Spinal cord (tissue), 10 donors: ENCODE measurements around the gene SLC38A6. TPM values are rescaled to one million over a fixed set of nuclear protein-coding genes. Genes with fewer than 3 reads are reported as not detected.

Source experiments
- DNase-seq, 6 donors: peaks; one replicate each; pipeline versions ENCODE4 v3.0.0 to v3.0.0-alpha.2; 2013 to 2015; ENCODE audit warnings: low spot score in 6 of 6, low read depth in 4 of 6
- H3K27ac ChIP-seq: one replicate; pipeline ENCODE4 v1.5.1; 2013; ENCODE audit warnings: low read depth, low read length, control low read depth
- H3K27me3 ChIP-seq: one replicate; pipeline ENCODE4 v1.6.1; 2013; ENCODE audit warnings: low read length; ENCODE audit not compliant: control insufficient read depth, insufficient read depth
- H3K36me3 ChIP-seq: one replicate; pipeline ENCODE4 v1.6.1; 2013; ENCODE audit warnings: low read length; ENCODE audit not compliant: control insufficient read depth, insufficient read depth
- H3K4me1 ChIP-seq: one replicate; pipeline ENCODE4 v1.6.1; 2013; ENCODE audit warnings: low read length; ENCODE audit not compliant: control insufficient read depth, insufficient read depth
- H3K4me3 ChIP-seq: one replicate; pipeline ENCODE4 v1.5.1; 2013; ENCODE audit warnings: low read depth, low read length, control low read depth
- H3K9me3 ChIP-seq: one replicate; pipeline ENCODE4 v1.6.1; 2013; ENCODE audit warnings: low read length; ENCODE audit not compliant: control insufficient read depth, insufficient read depth
- WGBS: methylation state at CpG from one replicate; pipeline ENCODE4 v1.1.5; 2013; ENCODE audit warnings: missing lambda C conversion rate; ENCODE audit not compliant: insufficient coverage; 5-methylcytosine and 5-hydroxymethylcytosine counted together
- long read RNA-seq, 4 donors: transcript quantifications; one replicate each; lab custom pipeline, GENCODE V29; 2026
- polyA plus RNA-seq, 2 donors: library from polyadenylated mRNA; unstranded; fragments of 120-200 nt; gene quantifications; one replicate each; pipeline ENCODE4 v1.2.1, GENCODE V29; 2013; ENCODE audit not compliant: insufficient read length in 2 of 2
- total RNA-seq, 2 donors: library from RNA; depleted of rRNA in 1 of 2; stranded (reverse); fragments of 120-200 nt in 1 of 2; fragments of >200 nt in 1 of 2; gene quantifications; one replicate each; pipeline versions ENCODE4 v1.2.3 to v1.2.4, GENCODE V29; 2013 to 2014
- donor health status: healthy.

The SLC38A6 gene
- total RNA-seq, result 10 to 100 TPM; 29.9 to 56.6 TPM
- polyA plus RNA-seq, result 10 to 100 TPM; 15.3 to 17.1 TPM
- long read RNA-seq, donor 1, result 0 reads
- long read RNA-seq, donor 2, result 0 reads
- long read RNA-seq, donor 3, result 0 reads
- long read RNA-seq, donor 4, partial matches to known transcripts, result 0 of 2 reads
- long read RNA-seq, donor 4, other reads (novel, unspliced or antisense), result 0 of 2 reads

DNA sequence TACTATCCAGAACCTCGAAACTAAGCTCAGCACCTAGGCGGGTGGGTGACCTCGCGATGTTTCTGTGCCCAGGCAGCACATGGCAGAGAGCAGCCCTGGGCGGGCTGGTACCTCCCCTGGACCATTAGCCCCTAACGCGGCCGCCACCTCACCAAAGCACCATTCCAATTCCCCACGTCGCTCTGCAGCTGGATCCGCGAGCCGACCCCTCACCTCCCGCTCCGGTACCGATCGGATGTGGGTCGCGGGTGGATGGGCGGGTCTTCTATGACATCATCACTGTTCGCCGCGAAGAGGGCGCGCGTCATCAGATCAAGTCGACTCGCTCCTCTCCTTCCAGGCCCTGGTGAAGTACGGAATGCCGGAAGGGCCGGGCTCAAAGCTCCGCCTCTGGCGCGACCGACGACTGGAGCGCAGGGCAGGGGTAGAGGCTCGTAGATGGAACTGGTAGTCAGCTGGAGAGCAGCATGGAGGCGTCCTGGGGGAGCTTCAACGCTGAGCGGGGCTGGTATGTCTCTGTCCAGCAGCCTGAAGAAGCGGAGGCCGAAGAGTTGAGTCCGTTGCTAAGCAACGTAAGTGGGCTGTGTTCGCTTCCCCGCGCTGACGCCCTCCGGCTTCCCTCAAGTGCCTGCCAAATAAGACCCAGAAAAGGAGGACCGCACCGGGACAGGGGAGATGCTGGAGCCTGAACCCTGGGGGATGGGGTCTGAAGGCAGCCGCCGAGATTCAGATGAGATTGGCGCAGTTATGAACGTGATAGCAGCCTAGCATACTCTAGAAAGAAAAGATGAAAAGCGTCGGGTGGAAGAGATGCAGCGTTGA, at the start of gene SLC38A6, which contains the start of gene TRMT5:
Gene SLC38A6, plus strand, starts transcription at position 435 of the 822 bp plus-strand sequence. Its CDS starts 33 bp downstream, at position 468.
Gene TRMT5, minus strand, starts transcription at position 269 of the 822 bp plus-strand sequence. Its CDS starts 106 bp downstream, at position 163.
- Histone ChIP-seq H3K27ac (peak within 1 kb of the TSS; percentile 92), H3K4me3 (peak within 1 kb of the TSS; percentile 94), H3K27me3 (no peaks in the 10 kb centered on the region), H3K4me1 (no peaks in the 10 kb centered on the region), H3K9me3 (no peaks in the 10 kb centered on the region), H3K36me3 (peaks cover 5% of the 10 kb centered on the region)
- DNase-seq, result peak; percentile 91 to 99 (median 94)
- WGBS, result 0% methylated on average over 55 of the region's 59 CpGs

DNA sequence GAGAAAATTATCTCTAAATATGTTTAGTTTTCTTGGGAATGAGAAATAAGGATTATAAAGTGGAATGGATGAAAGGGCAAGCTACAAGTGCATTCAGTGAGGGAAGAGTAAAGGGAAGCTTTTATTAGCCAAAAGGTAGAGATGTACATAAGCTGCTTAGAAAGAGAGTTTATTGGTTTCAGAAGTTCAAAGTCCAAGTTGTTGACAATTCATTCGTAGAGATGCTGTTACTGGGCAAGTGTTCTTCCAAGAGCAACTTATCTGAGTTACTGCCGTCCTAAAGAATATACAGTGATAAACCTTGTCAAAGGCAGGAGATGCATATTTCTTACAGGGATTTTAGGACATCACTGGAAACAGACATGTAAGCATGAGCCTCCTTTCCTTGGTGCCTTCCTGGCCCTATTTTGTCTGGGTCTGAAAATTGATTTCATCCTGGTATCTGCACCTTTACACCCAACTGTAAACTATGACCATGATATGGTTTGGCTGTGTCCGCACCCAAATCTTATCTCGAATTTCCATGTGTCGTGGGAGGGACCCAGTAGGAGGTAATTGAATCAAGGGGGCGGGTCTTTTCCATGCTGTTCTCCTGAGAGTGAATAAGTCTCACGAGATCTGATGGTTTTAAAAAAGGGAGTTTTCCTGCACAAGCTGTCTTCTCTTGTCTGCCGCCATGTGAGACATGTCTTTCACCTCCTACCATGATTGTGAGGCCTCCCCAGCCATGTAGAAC, 47.0 kb upstream of the SLC38A6 start:
- no peak overlapping the region for H3K27ac ChIP-seq
- 83% methylated on average over 2 of the region's 8 CpGs for WGBS
- no peaks in the 10 kb centered on the region for H3K27me3 ChIP-seq
- DNase-seq, result no peak
- no peak overlapping the region for H3K4me3 ChIP-seq
- no peaks in the 10 kb centered on the region for H3K4me1 ChIP-seq
- no peaks in the 10 kb centered on the region for H3K9me3 ChIP-seq
- no peaks in the 10 kb centered on the region for H3K36me3 ChIP-seq

DNA sequence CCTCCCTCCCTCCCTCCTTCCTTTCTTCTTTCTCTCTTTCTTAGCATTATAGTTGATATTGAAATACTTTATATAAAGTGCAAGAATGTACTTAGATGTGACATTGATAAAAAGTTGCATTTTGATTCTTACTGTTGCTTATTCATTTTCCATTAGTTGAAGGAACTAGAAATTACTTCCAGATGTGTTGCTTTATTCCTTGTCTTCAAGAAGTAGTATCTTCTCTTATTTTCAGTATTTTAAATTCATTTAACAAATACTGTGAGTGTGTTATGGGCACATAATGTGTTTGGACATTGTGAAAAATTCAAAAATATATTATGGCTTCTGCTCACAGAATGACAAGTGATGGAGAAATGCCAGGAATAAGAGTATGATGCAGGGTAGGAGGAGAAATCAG, 45.7 kb upstream of the SLC38A6 start:
- H3K27me3 ChIP-seq, result no peaks in the 10 kb centered on the region
- no peak for DNase-seq
- H3K4me1 ChIP-seq, result no peaks in the 10 kb centered on the region
- no peaks in the 10 kb centered on the region for H3K36me3 ChIP-seq
- no peak overlapping the region for H3K27ac ChIP-seq
- H3K4me3 ChIP-seq, result no peak overlapping the region
- no peaks in the 10 kb centered on the region for H3K9me3 ChIP-seq

DNA sequence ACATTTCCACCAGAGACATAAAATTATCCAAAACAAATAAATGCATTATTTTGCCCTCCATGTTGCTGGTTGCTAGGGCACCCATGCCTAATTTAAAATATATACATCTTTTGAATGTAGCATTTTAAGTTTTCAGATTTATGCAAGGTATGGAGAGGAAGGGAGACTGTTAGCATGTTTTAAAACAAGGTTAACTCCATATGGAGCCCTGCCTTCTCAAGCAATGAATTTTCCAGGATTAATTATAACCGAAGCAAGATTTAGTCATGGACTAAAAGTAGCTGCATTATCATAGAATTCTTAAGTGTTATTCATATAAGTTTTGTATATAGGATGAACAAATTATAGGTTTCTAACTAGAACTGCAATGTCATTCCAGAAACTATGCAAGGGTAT, 37.4 kb upstream of the SLC38A6 start:
- DNase-seq, result no peak
- Histone ChIP-seq H3K27ac (no peak overlapping the region), H3K9me3 (no peaks in the 10 kb centered on the region), H3K4me3 (no peak overlapping the region), H3K4me1 (no peaks in the 10 kb centered on the region), H3K27me3 (no peaks in the 10 kb centered on the region), H3K36me3 (no peaks in the 10 kb centered on the region)
- WGBS, result no CpG with 5 or more reads among the region's 1 CpG

DNA sequence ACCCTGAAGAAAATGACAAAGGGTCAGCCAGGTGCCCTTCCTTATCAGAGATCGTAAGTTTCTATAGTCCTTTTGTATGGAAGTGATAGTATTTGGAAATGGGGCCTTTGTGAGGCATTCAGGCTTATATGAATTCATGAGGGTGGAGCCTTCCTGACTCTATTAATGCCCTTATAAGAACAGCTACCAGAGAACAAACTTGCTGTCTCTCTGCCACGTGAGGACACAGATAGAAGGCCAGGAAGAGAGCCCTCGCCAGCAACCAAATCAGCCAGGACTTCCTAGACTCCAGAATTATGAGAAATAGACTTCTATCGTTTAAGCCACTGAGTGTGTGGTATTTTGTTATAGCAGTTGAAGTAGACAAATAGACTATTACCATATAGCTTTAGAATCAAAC, 36.8 kb upstream of the SLC38A6 start:
- DNase-seq, result no peak
- WGBS, result 43% methylated on average over 1 of the region's 4 CpGs
- H3K4me3 ChIP-seq, result no peak overlapping the region
- no peak overlapping the region for H3K27ac ChIP-seq
- no peaks in the 10 kb centered on the region for H3K27me3 ChIP-seq
- no peaks in the 10 kb centered on the region for H3K36me3 ChIP-seq
- H3K9me3 ChIP-seq, result no peaks in the 10 kb centered on the region
- no peaks in the 10 kb centered on the region for H3K4me1 ChIP-seq

DNA sequence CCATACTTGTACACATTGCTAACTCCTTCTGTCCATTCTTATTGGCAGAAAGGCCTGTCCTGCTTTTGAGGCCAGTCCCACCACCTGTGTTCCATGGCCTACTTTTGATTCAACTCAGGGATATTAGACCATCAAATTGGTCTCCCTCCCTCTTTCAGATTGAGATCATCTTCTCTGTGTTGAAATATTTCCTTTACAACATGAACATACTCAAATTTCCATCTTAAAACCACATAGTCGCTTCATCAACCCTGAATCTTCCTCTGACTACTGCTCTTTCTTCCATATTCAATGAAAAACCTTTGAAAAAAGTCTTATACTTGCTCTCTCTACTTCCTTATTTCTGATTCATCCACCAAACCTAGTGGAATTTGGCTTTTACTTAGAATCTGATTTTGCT, 35.1 kb upstream of the SLC38A6 start:
- Histone ChIP-seq H3K27ac (no peak overlapping the region), H3K4me1 (no peaks in the 10 kb centered on the region), H3K4me3 (no peak overlapping the region), H3K9me3 (no peaks in the 10 kb centered on the region), H3K27me3 (no peaks in the 10 kb centered on the region), H3K36me3 (no peaks in the 10 kb centered on the region)
- WGBS, result 100% methylated on average over 1 of the region's 1 CpG
- no peak for DNase-seq

DNA sequence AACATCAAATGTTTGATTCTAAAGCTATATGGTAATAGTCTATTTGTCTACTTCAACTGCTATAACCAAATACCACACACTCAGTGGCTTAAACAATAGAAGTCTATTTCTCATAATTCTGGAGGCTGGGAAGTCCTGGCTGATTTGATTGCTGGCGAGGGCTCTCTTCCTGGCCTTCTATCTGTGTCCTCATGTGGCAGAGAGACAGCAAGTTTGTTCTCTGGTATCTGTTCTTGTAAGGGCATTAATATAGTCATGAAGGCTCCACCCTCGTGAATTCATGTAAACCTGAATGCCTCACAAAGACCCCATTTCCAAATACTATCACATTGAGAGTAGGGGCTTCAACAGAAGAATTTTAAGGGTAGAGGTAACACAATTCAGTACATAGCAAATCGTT, 34.3 kb upstream of the SLC38A6 start:
- no peaks in the 10 kb centered on the region for H3K9me3 ChIP-seq
- H3K4me3 ChIP-seq, result no peak overlapping the region
- no peak overlapping the region for H3K27ac ChIP-seq
- no peak for DNase-seq
- H3K27me3 ChIP-seq, result no peaks in the 10 kb centered on the region
- WGBS, result no CpG with 5 or more reads among the region's 3 CpGs
- H3K36me3 ChIP-seq, result no peaks in the 10 kb centered on the region
- H3K4me1 ChIP-seq, result no peaks in the 10 kb centered on the region

DNA sequence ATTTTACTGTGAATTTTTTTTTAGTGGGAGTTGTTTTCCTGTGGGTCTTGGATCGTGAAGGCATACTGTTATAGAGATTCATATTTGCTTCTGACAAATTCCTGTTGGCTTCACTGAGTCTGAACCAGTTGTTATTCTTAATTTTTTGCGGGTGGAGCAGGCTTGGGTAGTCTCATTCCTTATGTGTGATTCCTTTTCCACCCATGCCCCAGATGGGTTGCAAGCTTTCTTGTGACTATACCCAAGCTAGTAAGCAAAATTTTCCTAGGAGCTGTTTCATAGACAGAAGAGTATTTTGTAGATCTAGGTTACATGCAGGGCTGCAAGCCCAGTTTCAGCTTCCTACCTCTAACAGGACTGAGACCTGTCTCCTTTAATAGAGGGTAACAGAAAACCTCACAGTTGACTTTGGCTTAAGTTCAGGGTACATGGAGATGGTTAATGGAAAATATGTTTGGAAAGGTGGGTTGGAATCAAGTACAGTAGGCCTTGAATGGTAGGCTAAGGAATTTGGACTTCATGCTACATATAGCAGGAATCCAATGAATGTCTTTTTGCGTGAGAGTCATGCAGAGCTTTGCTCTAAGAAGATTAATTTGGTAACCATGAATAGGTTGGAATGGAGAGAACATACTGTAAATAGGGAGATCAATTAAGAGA, 29.1 kb upstream of the SLC38A6 start:
- Histone ChIP-seq H3K4me3 (no peak overlapping the region), H3K4me1 (no peaks in the 10 kb centered on the region), H3K36me3 (no peaks in the 10 kb centered on the region), H3K9me3 (no peaks in the 10 kb centered on the region), H3K27me3 (no peaks in the 10 kb centered on the region), H3K27ac (no peak overlapping the region)
- no peak for DNase-seq
- WGBS, result 73% methylated on average over 1 of the region's 3 CpGs

DNA sequence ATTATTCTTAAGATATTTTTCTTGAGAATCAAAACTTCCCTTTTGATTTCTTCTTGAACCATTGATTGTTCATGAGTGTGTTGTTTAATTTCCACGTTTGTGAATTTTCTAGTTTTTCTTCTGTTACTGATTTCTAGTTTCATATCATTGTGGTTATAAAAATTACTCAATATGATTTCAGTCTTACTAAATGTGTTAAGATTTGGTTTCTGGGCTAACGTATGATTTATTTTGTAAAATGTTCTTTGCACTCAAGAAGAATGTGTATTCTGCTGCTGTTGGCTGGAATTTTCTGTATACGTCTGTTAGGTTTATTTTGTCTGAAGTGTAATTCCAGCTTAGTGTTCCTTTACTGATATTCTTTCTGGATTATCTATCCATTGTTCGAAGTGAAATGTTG, 24.8 kb upstream of the SLC38A6 start:
- no peak overlapping the region for H3K27ac ChIP-seq
- no peak overlapping the region for H3K4me3 ChIP-seq
- no peaks in the 10 kb centered on the region for H3K36me3 ChIP-seq
- no peak for DNase-seq
- H3K9me3 ChIP-seq, result peaks cover 2% of the 10 kb centered on the region
- no peaks in the 10 kb centered on the region for H3K27me3 ChIP-seq
- H3K4me1 ChIP-seq, result no peaks in the 10 kb centered on the region
- WGBS, result 100% methylated on average over 1 of the region's 4 CpGs
